Right lobe of liver (tissue), 6 donors: ENCODE measurements around the gene CCHCR1. TPM values are rescaled to one million over a fixed set of nuclear protein-coding genes. Genes with fewer than 3 reads are reported as not detected.
"Not testable (repeated sequence)": the region's sequence is repeated elsewhere in the genome, so short reads cannot be mapped to it uniquely, and the experiment has no call there.

ENCODE experiments used
- ATAC-seq, 4 donors: fragments of 200-7000 bp; cut with Tn5 transposase; one replicate each; pipeline ENCODE4 v1.9.1; 2020; ENCODE audit warnings: mild to moderate bottlenecking in 4 of 4, moderate library complexity in 4 of 4
- DNase-seq, 3 donors: peaks; one replicate each; pipeline ENCODE4 v3.0.0-alpha.2; 2020
- H3K27ac ChIP-seq, 3 donors: fragments of 200-600 bp; one replicate each; pipeline ENCODE4 v1.8.0; 2022
- H3K27me3 ChIP-seq, 2 donors: fragments of 200-600 bp; one replicate each; pipeline ENCODE4 v1.8.0; 2022
- H3K36me3 ChIP-seq, 4 donors: fragments of 200-600 bp; sonication (generic) in 1 of 4; one replicate each; pipeline versions ENCODE4 v1.5.1 to v1.8.0; 2017 to 2022; ENCODE audit warnings: control low read depth in 1 of 4
- H3K4me1 ChIP-seq, 4 donors: fragments of 200-600 bp; sonication (generic) in 1 of 4; one replicate each; pipeline versions ENCODE4 v1.5.1 to v1.8.0; 2017 to 2022; ENCODE audit warnings: control low read depth in 1 of 4
- H3K4me3 ChIP-seq, 3 donors: fragments of 200-600 bp; one replicate each; pipeline ENCODE4 v1.8.0; 2022
- H3K9me3 ChIP-seq, 4 donors: fragments of 200-600 bp; sonication (generic) in 1 of 4; one replicate each; pipeline versions ENCODE4 v1.5.1 to v1.8.0; 2017 to 2022; ENCODE audit warnings: control low read depth in 1 of 4
- POLR2A ChIP-seq: fragments of 450-650 bp; IDR thresholded peaks from one replicate; pipeline ENCODE4 v1.6.1; 2017; ENCODE audit warnings: antibody characterized with exemption, mild to moderate bottlenecking
- WGBS: methylation state at CpG from one replicate; pipeline ENCODE4 v1.1.6; 2018; ENCODE audit warnings: low coverage, low lambda C conversion rate; ENCODE audit not compliant: insufficient coverage; ENCODE audit errors: missing lambda C conversion rate; 5-methylcytosine and 5-hydroxymethylcytosine counted together
- intact Hi-C, 2 donors: fragments of 100-400 bp; cut with DNase I; formaldehyde crosslinking; loops; one replicate each; pipeline versions ENCODE4 v1.11.2 to v1.14.1; 2022
- total RNA-seq, 6 experiments: library from RNA; depleted of rRNA in 2 of 6; stranded (reverse); fragments of >200 nt in 2 of 6; fragmentation: NEBNext Ultra II Directional in 3 of 6; extraction: Animal tissue kit (Norgen Biotek cat#: 25700) in 3 of 6; gene quantifications; one replicate each; pipeline versions ENCODE4 v1.1.0 to v1.2.4, GENCODE V29; 2016 to 2023
- TF ChIP-seq, protein P1 (sequence below), 4 donors: fragments of 200-600 bp in 3 of 4; fragments of 450-650 bp in 1 of 4; IDR thresholded peaks; one replicate each; pipeline versions ENCODE4 v1.5.1 to v1.8.0; 2016 to 2022; ENCODE audit warnings: antibody characterized with exemption in 4 of 4, mild to moderate bottlenecking in 2 of 4
- donor health status: DM: no; HTN: yes; CAD: no.
- donor health status: DM: no; HTN: no; CAD: no.
- donor health status: DM: no; HTN: no; CAD: no.
- donor health status: DM: no; HTN: yes; CAD: no.
- donor health status: DM: no; HTN: yes; CAD: no.

Gene CCHCR1
- total RNA-seq, 6 experiments from 2014 or later, result 6.0 to 9.1 (median 8.0) TPM

DNA sequence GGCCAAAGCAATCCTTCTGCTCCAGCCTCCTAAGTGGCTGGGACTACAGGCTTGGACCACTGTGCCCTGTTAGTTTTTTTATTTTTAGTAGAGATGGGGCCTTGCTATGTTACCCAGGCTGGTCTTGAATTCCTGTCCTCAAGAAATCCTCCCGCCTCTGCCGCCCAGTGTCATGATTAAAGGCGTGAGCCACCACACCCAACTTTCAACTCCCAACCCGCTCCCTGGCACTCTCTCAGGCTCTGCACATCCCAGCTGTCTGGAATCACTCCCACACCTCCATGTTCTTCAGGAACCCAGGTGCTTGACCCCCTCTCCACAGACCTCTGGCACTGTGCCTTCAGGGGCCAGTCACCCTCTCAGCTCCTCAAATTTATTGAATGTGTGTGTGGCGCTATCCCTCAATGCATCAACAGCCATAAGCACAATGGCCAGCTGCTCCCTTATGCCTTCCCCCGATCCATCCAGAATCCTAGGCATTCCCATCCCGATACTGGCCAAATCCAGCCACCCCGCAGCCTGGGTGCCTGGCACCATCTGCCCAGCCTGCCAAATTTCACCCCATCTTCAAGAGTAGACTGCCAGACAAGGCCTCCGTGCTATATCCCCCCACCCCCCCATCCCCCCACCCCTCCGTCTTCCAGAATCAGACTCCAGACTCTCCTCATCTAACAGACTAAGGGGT, 13.5 kb upstream of the CCHCR1 start:
- Histone ChIP-seq H3K36me3 (no peaks in the 10 kb centered on the region), H3K27me3 (no peaks in the 10 kb centered on the region), H3K4me3 (no peak overlapping the region), H3K4me1 (no peaks in the 10 kb centered on the region), H3K27ac (no peak overlapping the region), H3K9me3 (no peaks in the 10 kb centered on the region)
- intact Hi-C loops, result no loop called here
- DNase-seq (no peak), ATAC-seq (no peak)
- 90% methylated on average over 7 of the region's 10 CpGs for WGBS
- TF ChIP-seq, protein P1, sequence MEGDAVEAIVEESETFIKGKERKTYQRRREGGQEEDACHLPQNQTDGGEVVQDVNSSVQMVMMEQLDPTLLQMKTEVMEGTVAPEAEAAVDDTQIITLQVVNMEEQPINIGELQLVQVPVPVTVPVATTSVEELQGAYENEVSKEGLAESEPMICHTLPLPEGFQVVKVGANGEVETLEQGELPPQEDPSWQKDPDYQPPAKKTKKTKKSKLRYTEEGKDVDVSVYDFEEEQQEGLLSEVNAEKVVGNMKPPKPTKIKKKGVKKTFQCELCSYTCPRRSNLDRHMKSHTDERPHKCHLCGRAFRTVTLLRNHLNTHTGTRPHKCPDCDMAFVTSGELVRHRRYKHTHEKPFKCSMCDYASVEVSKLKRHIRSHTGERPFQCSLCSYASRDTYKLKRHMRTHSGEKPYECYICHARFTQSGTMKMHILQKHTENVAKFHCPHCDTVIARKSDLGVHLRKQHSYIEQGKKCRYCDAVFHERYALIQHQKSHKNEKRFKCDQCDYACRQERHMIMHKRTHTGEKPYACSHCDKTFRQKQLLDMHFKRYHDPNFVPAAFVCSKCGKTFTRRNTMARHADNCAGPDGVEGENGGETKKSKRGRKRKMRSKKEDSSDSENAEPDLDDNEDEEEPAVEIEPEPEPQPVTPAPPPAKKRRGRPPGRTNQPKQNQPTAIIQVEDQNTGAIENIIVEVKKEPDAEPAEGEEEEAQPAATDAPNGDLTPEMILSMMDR (IDR thresholded peaks at IDR 0.05), result no peak
- no peak for TF ChIP-seq POLR2A

DNA sequence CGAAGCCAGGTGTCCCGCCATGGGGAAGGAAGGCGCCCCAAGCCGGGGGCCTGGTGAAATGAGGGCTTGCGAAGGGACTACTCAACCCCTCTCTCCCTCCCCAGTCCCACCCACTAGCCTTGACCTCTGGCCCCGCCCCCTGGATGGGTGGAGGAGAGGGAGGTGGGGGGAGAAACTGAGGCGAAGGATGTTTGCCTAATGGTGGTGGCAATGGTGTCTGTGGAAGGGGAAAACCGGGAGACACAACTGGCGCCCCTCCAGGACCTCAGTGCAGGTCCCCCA, 12.9 kb upstream of the CCHCR1 start, which contains the start of gene POU5F1:
POU5F1 (minus strand) TSS at position 83 of the 282 bp plus-strand sequence; CDS start at position 21, 62 bp downstream.
- ATAC-seq (no peak), DNase-seq (no peak)
- H3K36me3 ChIP-seq, result no peaks in the 10 kb centered on the region
- H3K4me3 ChIP-seq, result no peak within 1 kb of the TSS
- H3K27me3 ChIP-seq, result no peaks in the 10 kb centered on the region
- no peaks in the 10 kb centered on the region for H3K9me3 ChIP-seq
- H3K27ac ChIP-seq, result no peak within 1 kb of the TSS
- intact Hi-C loops, result no loop called here
- TF ChIP-seq POLR2A, result no peak
- TF ChIP-seq, protein P1 (IDR thresholded peaks at IDR 0.05), result no peak
- no peaks in the 10 kb centered on the region for H3K4me1 ChIP-seq
- 83% methylated on average over 5 of the region's 9 CpGs for WGBS

DNA sequence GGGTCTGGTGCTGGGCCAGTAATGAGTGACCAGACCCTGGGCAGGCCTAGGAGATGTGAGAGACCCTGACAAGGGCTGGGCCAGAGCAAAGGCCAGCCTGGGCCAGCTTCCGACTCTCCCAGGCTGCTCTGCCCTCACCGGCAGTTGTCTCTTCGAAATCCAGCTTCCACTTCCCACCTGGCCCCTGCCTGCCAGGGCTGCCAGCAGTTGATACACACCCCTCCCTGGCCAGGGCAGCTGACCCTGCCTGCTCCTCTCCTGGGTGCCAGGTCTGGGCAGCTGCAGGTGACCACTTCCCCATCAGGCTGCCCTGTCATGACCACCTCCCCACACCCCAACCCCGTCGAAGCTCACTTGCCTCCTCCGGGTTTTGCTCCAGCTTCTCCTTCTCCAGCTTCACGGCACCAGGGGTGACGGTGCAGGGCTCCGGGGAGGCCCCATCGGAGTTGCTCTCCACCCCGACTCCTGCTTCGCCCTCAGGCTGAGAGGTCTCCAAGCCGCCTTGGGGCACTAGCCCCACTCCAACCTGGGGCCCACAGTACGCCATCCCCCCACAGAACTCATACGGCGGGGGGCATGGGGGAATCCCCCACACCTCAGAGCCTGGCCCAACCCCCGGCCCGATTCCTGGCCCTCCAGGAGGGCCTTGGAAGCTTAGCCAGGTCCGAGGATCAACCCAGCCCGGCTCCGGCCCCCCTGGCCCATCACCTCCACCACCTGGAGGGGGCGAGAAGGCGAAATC, 12.4 kb upstream of the CCHCR1 start:
- H3K36me3 ChIP-seq, ATAC-seq, intact Hi-C loops, H3K4me3 ChIP-seq, DNase-seq, H3K27ac ChIP-seq, H3K9me3 ChIP-seq, H3K4me1 ChIP-seq, H3K27me3 ChIP-seq: not testable (repeated sequence)
- 51% methylated on average over 6 of the region's 23 CpGs for WGBS

DNA sequence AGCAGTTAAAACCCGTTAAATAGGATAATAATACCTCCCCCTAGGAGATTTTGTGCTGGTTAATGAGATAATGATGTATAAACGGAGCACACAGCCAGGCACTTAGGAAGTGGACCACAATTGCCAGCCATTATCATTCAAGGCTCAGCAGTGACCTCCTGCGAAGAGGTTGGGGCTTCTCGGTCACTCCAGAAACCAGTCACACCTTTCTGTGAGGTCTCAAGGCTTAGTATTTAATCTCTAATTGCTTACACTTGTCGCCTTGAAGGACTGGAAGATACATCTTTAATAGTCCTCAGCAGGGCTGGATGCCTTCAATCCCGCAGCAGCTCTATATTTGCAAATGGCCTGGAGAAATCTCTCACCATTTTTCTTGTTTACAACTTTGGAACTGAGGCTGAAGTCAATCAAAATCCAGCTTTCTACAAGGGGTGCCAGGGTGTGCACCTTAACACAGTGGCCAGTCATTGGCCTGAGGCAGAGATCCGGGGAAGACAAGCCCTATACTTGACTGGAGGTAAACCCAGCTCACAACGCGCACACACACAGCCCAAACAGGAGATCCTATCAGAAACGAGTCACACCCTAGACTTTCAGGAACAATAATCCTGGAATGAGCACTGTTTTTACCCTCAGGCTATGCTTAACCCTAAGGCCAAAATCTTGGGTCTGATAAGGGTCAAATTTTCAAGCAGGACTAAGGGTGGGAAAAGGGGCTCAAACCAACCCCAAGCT, 11.7 kb upstream of the CCHCR1 start:
- Histone ChIP-seq H3K9me3 (no peaks in the 10 kb centered on the region), H3K36me3 (no peaks in the 10 kb centered on the region), H3K27ac (no peak overlapping the region), H3K27me3 (no peaks in the 10 kb centered on the region), H3K4me3 (no peak overlapping the region), H3K4me1 (no peaks in the 10 kb centered on the region)
- 92% methylated on average over 10 of the region's 10 CpGs for WGBS
- TF ChIP-seq, protein P1 (IDR thresholded peaks at IDR 0.05), result no peak
- no peak for TF ChIP-seq POLR2A
- intact Hi-C loops, result no loop called here
- DNase-seq (no peak), ATAC-seq (no peak)

DNA sequence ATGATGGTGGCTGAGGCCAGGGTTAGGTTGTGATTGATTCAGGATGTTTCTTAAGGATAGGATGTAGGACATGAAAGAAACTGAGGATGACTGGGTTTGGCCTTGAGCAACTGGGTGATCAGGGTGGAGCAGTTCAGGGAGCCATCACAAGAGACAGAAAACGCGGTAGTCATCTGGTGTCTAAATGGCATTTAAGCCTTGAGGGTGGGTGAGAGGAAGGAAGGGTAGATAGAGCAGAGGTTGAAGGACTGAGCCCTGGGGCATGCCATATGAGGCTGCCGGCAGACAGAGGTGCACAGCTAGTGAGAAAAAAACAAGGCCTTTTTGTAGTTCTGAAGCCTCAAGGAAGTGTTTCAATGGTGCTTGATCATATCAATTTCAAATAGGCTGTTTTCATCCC, 11.0 kb upstream of the CCHCR1 start:
- H3K4me1 ChIP-seq, result peaks cover 0 to 3% (median 0%) of the 10 kb centered on the region in 4 donors

More for the DNA sequence above, 11.0 kb upstream of the CCHCR1 start:
- ATAC-seq, result no peak
- intact Hi-C loops, result no loop called here
- H3K36me3 ChIP-seq, result no peaks in the 10 kb centered on the region
- no peak overlapping the region for H3K4me3 ChIP-seq
- no peaks in the 10 kb centered on the region for H3K27me3 ChIP-seq
- TF ChIP-seq, protein P1 (IDR thresholded peaks at IDR 0.05), result no peak
- no peaks in the 10 kb centered on the region for H3K9me3 ChIP-seq
- DNase-seq, result no peak
- H3K27ac ChIP-seq, result no peak overlapping the region
- 92% methylated on average over 3 of the region's 3 CpGs for WGBS
